Endothelial cell (in vitro differentiated cells): ENCODE measurements around the gene HAUS3. TPM values are rescaled to one million over a fixed set of nuclear protein-coding genes. Genes with fewer than 3 reads are reported as not detected.

Source experiments
- DNase-seq: peaks from one replicate; pipeline ENCODE4 v3.0.0; 2021; ENCODE audit warnings: low spot score
- H3K27ac Mint-ChIP-seq: one replicate; pipeline ENCODE4 v1.8.0; 2021; ENCODE audit warnings: mixed read lengths, inconsistent platforms; ENCODE audit not compliant: unreplicated experiment
- H3K27me3 Mint-ChIP-seq: one replicate; pipeline ENCODE4 v1.8.0; 2021; ENCODE audit warnings: mild to moderate bottlenecking, moderate library complexity, mixed read lengths, inconsistent platforms; ENCODE audit not compliant: unreplicated experiment
- H3K36me3 Mint-ChIP-seq: one replicate; pipeline ENCODE4 v1.8.0; 2021; ENCODE audit warnings: mild to moderate bottlenecking, low read depth, mixed read lengths, inconsistent platforms; ENCODE audit not compliant: unreplicated experiment
- H3K4me1 Mint-ChIP-seq: one replicate; pipeline ENCODE4 v1.8.0; 2021; ENCODE audit warnings: mild to moderate bottlenecking, mixed read lengths, inconsistent platforms; ENCODE audit not compliant: unreplicated experiment
- H3K4me3 Mint-ChIP-seq: one replicate; pipeline ENCODE4 v1.8.0; 2021; ENCODE audit warnings: mild to moderate bottlenecking, mixed read lengths, inconsistent platforms; ENCODE audit not compliant: unreplicated experiment
- H3K9me3 Mint-ChIP-seq: one replicate; pipeline ENCODE4 v1.8.0; 2021; ENCODE audit warnings: mixed read lengths, inconsistent platforms; ENCODE audit not compliant: unreplicated experiment
- CTCF ChIP-seq: fragments of 200-600 bp; sonication (generic); IDR thresholded peaks from one replicate; pipeline ENCODE4 v1.5.0; 2021; ENCODE audit warnings: antibody characterized with exemption; ENCODE audit not compliant: unreplicated experiment
- total RNA-seq: library from RNA; stranded (reverse); fragmentation: NEBNext Ultra II Directional; extraction: Animal tissue kit (Norgen Biotek cat#: 25700); gene quantifications from one replicate; pipeline ENCODE4 v1.2.1, GENCODE V29; 2021; ENCODE audit not compliant: unreplicated experiment

The HAUS3 gene
- total RNA-seq, 1 donor from 2014 or later, result 16.2 TPM

- H3K27me3 Mint-ChIP-seq, result no peaks in the 10 kb centered on the region
Measured at GRCh38 chr4:2182994-2183393, 58.9 kb downstream of the HAUS3 start.

GRCh38 chr4:2180410-2180809 lies 61.5 kb downstream of the HAUS3 start:
- no peaks in the 10 kb centered on the region for H3K27me3 Mint-ChIP-seq
- no peak for TF ChIP-seq CTCF
- no peaks in the 10 kb centered on the region for H3K36me3 Mint-ChIP-seq
- no peak overlapping the region for H3K27ac Mint-ChIP-seq
- no peaks in the 10 kb centered on the region for H3K4me1 Mint-ChIP-seq
- no peak for DNase-seq
- H3K4me3 Mint-ChIP-seq, result no peak overlapping the region
- H3K9me3 Mint-ChIP-seq, result no peaks in the 10 kb centered on the region

More at GRCh38 chr4:2182994-2183393, 58.9 kb downstream of the HAUS3 start:
- no peaks in the 10 kb centered on the region for H3K36me3 Mint-ChIP-seq
- no peak overlapping the region for H3K27ac Mint-ChIP-seq
- H3K4me3 Mint-ChIP-seq, result no peak overlapping the region
- no peaks in the 10 kb centered on the region for H3K4me1 Mint-ChIP-seq
- TF ChIP-seq CTCF, result no peak
- H3K9me3 Mint-ChIP-seq, result no peaks in the 10 kb centered on the region
- no peak for DNase-seq

- no peak for DNase-seq
- H3K27me3 Mint-ChIP-seq, result no peaks in the 10 kb centered on the region
- no peaks in the 10 kb centered on the region for H3K4me1 Mint-ChIP-seq
- no peaks in the 10 kb centered on the region for H3K36me3 Mint-ChIP-seq
- no peak overlapping the region for H3K4me3 Mint-ChIP-seq
- TF ChIP-seq CTCF, result no peak
- no peak overlapping the region for H3K27ac Mint-ChIP-seq
- H3K9me3 Mint-ChIP-seq, result no peaks in the 10 kb centered on the region
Measured at GRCh38 chr4:2179717-2180116, 62.2 kb downstream of the HAUS3 start.

- Mint-ChIP-seq H3K9me3 (no peaks in the 10 kb centered on the region), H3K36me3 (no peaks in the 10 kb centered on the region), H3K4me1 (no peaks in the 10 kb centered on the region), H3K27me3 (no peaks in the 10 kb centered on the region), H3K27ac (no peak overlapping the region), H3K4me3 (no peak overlapping the region)
- no peak for TF ChIP-seq CTCF
- DNase-seq, result no peak
Measured at GRCh38 chr4:2178986-2179385, 62.9 kb downstream of the HAUS3 start.

Other genes starting within 250 kb of the HAUS3 start
- gene NELFA, start 233.1 kb downstream of the HAUS3 start, total RNA-seq, result 30.2 TPM
- 0.36 TPM for gene NAT8L, start 182.8 kb downstream of the HAUS3 start, total RNA-seq
- 2.5 TPM for gene POLN, start within 50 bp of the HAUS3 start, total RNA-seq
- 93.5 TPM for gene MXD4, start 20.0 kb upstream of the HAUS3 start, total RNA-seq
- 0.44 TPM for gene ZFYVE28, start 176.5 kb upstream of the HAUS3 start, total RNA-seq
- gene CFAP99, start 176.8 kb upstream of the HAUS3 start, total RNA-seq, result not detected
- gene RNF4, start 227.0 kb upstream of the HAUS3 start, total RNA-seq, result 65.0 TPM